Parathyroid adenoma (tissue), 2 donors: Measurements from ENCODE around the gene MC3R.

Experiments
- H2AFZ ChIP-seq: fragments of 300-600 bp; sonication (generic); one replicate; pipeline ENCODE4 v1.7.0; 2017; ENCODE audit warnings: antibody characterized with exemption, mild to moderate bottlenecking
- H3K27ac ChIP-seq: fragments of 300-600 bp; sonication (generic); one replicate; pipeline ENCODE4 v1.7.0; 2017
- H3K27me3 ChIP-seq: fragments of 300-600 bp; sonication (generic); one replicate; pipeline ENCODE4 v1.7.0; 2017; ENCODE audit warnings: low read length; ENCODE audit not compliant: control insufficient read depth, insufficient read depth
- H3K36me3 ChIP-seq: fragments of 300-600 bp; sonication (generic); one replicate; pipeline ENCODE4 v1.7.0; 2017; ENCODE audit warnings: low read length; ENCODE audit not compliant: control insufficient read depth, insufficient read depth
- H3K4me1 ChIP-seq: fragments of 300-600 bp; sonication (generic); one replicate; pipeline ENCODE4 v1.7.0; 2017; ENCODE audit warnings: control low read depth
- H3K4me2 ChIP-seq: fragments of 300-600 bp; sonication (generic); one replicate; pipeline ENCODE4 v1.7.0; 2017; ENCODE audit warnings: low read length
- H3K4me3 ChIP-seq: fragments of 300-600 bp; sonication (generic); one replicate; pipeline ENCODE4 v1.7.0; 2017; ENCODE audit warnings: low read depth, low read length
- H3K79me2 ChIP-seq: fragments of 300-600 bp; sonication (generic); one replicate; pipeline ENCODE4 v1.7.0; 2017; ENCODE audit warnings: control low read depth
- H3K9ac ChIP-seq: fragments of 300-600 bp; sonication (generic); one replicate; pipeline ENCODE4 v1.7.0; 2017; ENCODE audit warnings: mild to moderate bottlenecking
- H3K9me3 ChIP-seq: fragments of 300-600 bp; sonication (generic); one replicate; pipeline ENCODE4 v1.7.0; 2017; ENCODE audit warnings: low read length; ENCODE audit not compliant: control insufficient read depth
- TF ChIP-seq, protein P1 (sequence below): fragments of 300-600 bp; sonication (generic); IDR thresholded peaks from one replicate; pipeline ENCODE4 v1.7.0; 2017; ENCODE audit warnings: antibody characterized with exemption, mild to moderate bottlenecking
- donor health status: primary hyperparathyroidism.

Gene MC3R

DNA sequence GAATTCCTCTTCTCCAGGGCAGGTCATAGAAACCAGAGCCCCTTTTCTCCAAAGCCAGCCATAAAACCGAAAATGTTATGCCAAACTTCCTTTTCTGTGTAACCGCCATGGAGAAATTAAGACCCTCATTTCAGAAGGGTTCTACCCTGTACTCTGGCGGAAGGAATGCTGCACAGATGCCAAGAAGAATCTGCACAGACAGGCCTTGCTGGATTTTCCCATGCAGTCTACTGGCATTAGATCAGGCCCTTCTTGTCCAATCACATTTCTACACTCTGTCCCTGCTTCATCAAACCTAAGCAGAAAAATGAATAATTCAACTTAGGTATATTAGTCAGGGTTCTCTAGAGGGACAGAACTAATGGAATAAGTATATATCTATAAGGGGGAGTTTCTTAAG is 43.2 kb upstream of the MC3R start:
- TF ChIP-seq, protein P1, sequence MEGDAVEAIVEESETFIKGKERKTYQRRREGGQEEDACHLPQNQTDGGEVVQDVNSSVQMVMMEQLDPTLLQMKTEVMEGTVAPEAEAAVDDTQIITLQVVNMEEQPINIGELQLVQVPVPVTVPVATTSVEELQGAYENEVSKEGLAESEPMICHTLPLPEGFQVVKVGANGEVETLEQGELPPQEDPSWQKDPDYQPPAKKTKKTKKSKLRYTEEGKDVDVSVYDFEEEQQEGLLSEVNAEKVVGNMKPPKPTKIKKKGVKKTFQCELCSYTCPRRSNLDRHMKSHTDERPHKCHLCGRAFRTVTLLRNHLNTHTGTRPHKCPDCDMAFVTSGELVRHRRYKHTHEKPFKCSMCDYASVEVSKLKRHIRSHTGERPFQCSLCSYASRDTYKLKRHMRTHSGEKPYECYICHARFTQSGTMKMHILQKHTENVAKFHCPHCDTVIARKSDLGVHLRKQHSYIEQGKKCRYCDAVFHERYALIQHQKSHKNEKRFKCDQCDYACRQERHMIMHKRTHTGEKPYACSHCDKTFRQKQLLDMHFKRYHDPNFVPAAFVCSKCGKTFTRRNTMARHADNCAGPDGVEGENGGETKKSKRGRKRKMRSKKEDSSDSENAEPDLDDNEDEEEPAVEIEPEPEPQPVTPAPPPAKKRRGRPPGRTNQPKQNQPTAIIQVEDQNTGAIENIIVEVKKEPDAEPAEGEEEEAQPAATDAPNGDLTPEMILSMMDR = no peak
- Histone ChIP-seq H3K36me3 (no peaks in the 10 kb centered on the region), H3K9me3 (peaks cover under 1% of the 10 kb centered on the region), H3K4me3 (no peak overlapping the region), H3K4me1 (no peaks in the 10 kb centered on the region), H3K9ac (no peak overlapping the region), H3K27me3 (peaks cover 3% of the 10 kb centered on the region), H3K79me2 (no peaks in the 10 kb centered on the region), H3K27ac (no peak overlapping the region), H2AFZ (no peak overlapping the region), H3K4me2 (no peak overlapping the region)

GRCh38 chr20:56207656-56208055 is 40.9 kb upstream of the MC3R start:
- H3K9me3 ChIP-seq = no peaks in the 10 kb centered on the region
- no peaks in the 10 kb centered on the region for H3K4me1 ChIP-seq
- TF ChIP-seq, protein P1 = no peak
- H3K79me2 ChIP-seq = no peaks in the 10 kb centered on the region
- H3K4me3 ChIP-seq = no peak overlapping the region
- H3K27ac ChIP-seq = no peak overlapping the region
- H3K9ac ChIP-seq = no peak overlapping the region
- H3K36me3 ChIP-seq = no peaks in the 10 kb centered on the region
- H3K27me3 ChIP-seq = no peaks in the 10 kb centered on the region
- H3K4me2 ChIP-seq = no peak overlapping the region
- H2AFZ ChIP-seq = no peak overlapping the region

DNA sequence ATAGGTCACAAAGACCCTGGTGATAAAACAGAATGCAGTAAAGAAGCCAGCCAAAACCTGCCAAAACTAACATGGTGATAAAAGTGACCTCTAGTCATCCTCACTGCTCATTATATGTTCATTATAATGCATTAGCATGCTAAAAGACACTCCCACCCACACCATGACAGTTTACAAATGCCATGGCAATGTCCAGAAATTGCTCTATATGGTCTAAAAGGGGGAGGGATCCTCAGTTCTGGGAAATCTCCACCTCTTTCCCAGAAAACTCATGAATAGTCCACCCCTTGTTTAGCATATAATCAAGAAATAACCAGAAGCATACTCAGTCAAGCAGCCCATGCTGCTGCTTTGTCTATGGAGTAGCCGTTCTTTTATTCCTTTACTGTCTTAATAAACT is 40.4 kb upstream of the MC3R start:
- Histone ChIP-seq H3K4me1 (no peaks in the 10 kb centered on the region), H3K4me3 (no peak overlapping the region), H3K9ac (no peak overlapping the region), H3K27me3 (no peaks in the 10 kb centered on the region), H2AFZ (no peak overlapping the region), H3K4me2 (no peak overlapping the region), H3K9me3 (no peaks in the 10 kb centered on the region), H3K79me2 (no peaks in the 10 kb centered on the region), H3K27ac (no peak overlapping the region), H3K36me3 (no peaks in the 10 kb centered on the region)
- TF ChIP-seq, protein P1 = no peak

DNA sequence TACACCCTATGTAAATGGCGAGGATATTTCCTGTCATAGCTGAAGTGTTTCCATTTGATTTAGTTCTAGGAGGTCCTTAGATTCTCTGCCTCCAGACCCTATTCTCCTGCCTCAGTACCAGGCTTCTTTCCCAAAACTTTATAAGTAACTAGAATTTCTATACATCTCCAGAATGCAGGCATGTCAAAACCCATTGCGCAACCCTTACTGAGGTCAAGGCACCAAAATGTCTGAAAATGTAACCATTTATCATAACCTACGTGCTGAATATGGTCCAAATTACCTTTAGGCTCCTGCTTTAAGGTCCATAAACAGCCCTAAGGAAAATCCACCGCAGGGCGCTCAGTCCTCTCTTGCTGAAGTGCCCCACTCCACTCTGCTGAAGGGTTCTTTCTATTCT is 37.5 kb upstream of the MC3R start:
- no peak overlapping the region for H2AFZ ChIP-seq
- H3K4me2 ChIP-seq = no peak overlapping the region
- no peaks in the 10 kb centered on the region for H3K4me1 ChIP-seq
- no peaks in the 10 kb centered on the region for H3K36me3 ChIP-seq
- H3K4me3 ChIP-seq = no peak overlapping the region
- no peaks in the 10 kb centered on the region for H3K27me3 ChIP-seq
- no peak overlapping the region for H3K27ac ChIP-seq
- no peaks in the 10 kb centered on the region for H3K9me3 ChIP-seq
- no peaks in the 10 kb centered on the region for H3K79me2 ChIP-seq
- TF ChIP-seq, protein P1 = no peak
- H3K9ac ChIP-seq = no peak overlapping the region

DNA sequence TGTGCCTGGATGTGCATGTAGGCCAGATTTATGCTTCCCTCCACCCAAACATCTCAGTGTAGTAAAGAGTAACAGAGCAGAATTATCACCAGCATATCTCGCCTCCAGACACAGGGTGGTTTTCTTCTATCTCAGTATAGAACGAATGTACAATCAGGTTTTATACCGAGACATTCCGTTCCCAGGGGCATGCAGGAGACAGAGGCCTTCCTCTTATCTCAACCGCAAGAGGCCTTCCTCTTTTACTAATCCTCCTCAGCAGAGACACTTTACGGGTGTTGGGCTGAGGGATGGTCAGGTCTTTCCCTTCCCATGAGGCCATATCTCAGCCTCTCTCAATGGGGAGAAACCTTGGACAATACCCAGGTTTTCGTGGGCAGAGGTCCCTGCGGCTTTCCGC is 36.4 kb upstream of the MC3R start:
- H3K27ac ChIP-seq = no peak overlapping the region
- TF ChIP-seq, protein P1 = no peak
- no peaks in the 10 kb centered on the region for H3K27me3 ChIP-seq
- no peak overlapping the region for H3K4me3 ChIP-seq
- no peak overlapping the region for H3K9ac ChIP-seq
- no peaks in the 10 kb centered on the region for H3K9me3 ChIP-seq
- no peaks in the 10 kb centered on the region for H3K79me2 ChIP-seq
- H3K4me1 ChIP-seq = no peaks in the 10 kb centered on the region
- H2AFZ ChIP-seq = no peak overlapping the region
- no peak overlapping the region for H3K4me2 ChIP-seq
- no peaks in the 10 kb centered on the region for H3K36me3 ChIP-seq
